LNCAP (cell line): ENCODE results near the gene NWD2.

Experiments
- CTCF ChIP-seq: fragments of 450-650 bp; IDR thresholded peaks from 2 replicates; pipeline ENCODE4 v1.5.1; 2017; ENCODE audit warnings: mild to moderate bottlenecking

The NWD2 gene

GRCh38 chr4:37245391-37245954 is 930 bp downstream of the NWD2 start:
- TF ChIP-seq CTCF: no peak

GRCh38 chr4:37246891-37247290 is 2.3 kb downstream of the NWD2 start:
- no peak for TF ChIP-seq CTCF

GRCh38 chr4:37258221-37258620 is 13.7 kb downstream of the NWD2 start:
- TF ChIP-seq CTCF: no peak

- no peak for TF ChIP-seq CTCF
These were observed 23.8 kb downstream of the NWD2 start for GRCh38 chr4:37268319-37268718.

GRCh38 chr4:37279121-37279520 is 34.6 kb downstream of the NWD2 start:
- TF ChIP-seq CTCF: no peak

- no peak for TF ChIP-seq CTCF
These were observed 35.5 kb downstream of the NWD2 start for GRCh38 chr4:37279894-37280592.

GRCh38 chr4:37299468-37299867 is 54.9 kb downstream of the NWD2 start:
- no peak for TF ChIP-seq CTCF

- TF ChIP-seq CTCF: no peak
These were observed 60.1 kb downstream of the NWD2 start for GRCh38 chr4:37304612-37305011.
